ENCODE measurements around the gene SCUBE2. TPM values are rescaled to one million over a fixed set of nuclear protein-coding genes. Genes with fewer than 3 reads are reported as not detected.
"Not testable (repeated sequence)": the region's sequence is repeated elsewhere in the genome, so short reads cannot be mapped to it uniquely, and the experiment has no call there.

Gene SCUBE2
- total and polyA plus RNA-seq, 7 donors: 1.2 to 4.3 (median 1.7) TPM

DNA sequence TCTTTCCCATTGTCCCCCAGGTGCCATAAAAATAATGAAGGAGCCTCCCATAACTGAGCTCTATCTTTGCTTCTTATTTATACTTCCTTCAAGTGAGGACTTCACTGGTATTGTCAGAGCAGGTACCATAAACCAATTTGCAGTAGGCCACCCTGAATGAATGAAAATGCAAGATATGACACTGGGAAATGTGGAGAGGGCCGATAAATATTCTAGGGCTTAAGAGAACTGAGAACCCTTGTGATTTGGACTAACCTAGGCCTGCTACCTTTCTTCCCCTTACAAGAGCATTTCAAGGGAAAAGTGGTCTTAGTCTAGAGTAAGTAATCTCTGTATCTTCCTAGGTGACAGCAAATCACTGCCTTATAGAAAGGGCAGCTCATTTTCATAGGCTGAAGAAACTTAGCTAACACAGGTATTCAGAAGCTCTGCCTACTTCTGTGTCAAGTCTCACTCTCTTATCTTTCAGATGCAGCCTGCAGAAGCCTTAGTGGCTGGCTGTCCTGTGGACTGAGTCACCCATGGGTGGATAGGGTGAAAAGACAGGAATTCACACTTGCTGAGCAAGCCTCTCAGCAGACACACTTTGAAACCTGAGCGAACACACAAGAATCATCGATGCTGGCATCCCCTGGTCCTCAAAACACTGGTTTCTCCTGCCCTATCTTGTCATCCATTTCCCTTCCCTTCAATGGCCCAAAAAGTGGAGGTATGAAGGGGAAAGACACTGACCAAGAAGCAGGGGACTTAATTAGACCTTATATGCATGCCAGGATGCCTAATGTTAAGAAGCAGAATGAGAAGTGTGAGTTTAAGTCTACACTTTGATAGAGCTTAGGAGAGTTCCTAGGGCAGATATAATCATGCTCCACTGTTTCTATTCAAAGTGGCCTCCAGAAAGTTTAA, 102.8 kb downstream of the SCUBE2 start:
- H3K9me3 ChIP-seq: no peaks in the 10 kb centered on the region
- ATAC-seq: no peak
- H3K27me3 ChIP-seq (ENCODE audit: insufficient read depth in 3 of 3, low read length in 2 of 3): peaks cover 0 to 2% (median 0%) of the 10 kb centered on the region in 3 donors
- no peak overlapping the region for H3K4me3 ChIP-seq
- 56 to 88% (median 78%) methylated on average over 3 of the region's 3 CpGs for WGBS, 3 donors
- DNase-seq: no peak
- H3K27ac ChIP-seq: no peak overlapping the region
- no peaks in the 10 kb centered on the region for H3K4me1 ChIP-seq
- intact Hi-C loops (cut with DNase I): no loop called here
- TF ChIP-seq, protein P1, sequence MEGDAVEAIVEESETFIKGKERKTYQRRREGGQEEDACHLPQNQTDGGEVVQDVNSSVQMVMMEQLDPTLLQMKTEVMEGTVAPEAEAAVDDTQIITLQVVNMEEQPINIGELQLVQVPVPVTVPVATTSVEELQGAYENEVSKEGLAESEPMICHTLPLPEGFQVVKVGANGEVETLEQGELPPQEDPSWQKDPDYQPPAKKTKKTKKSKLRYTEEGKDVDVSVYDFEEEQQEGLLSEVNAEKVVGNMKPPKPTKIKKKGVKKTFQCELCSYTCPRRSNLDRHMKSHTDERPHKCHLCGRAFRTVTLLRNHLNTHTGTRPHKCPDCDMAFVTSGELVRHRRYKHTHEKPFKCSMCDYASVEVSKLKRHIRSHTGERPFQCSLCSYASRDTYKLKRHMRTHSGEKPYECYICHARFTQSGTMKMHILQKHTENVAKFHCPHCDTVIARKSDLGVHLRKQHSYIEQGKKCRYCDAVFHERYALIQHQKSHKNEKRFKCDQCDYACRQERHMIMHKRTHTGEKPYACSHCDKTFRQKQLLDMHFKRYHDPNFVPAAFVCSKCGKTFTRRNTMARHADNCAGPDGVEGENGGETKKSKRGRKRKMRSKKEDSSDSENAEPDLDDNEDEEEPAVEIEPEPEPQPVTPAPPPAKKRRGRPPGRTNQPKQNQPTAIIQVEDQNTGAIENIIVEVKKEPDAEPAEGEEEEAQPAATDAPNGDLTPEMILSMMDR (IDR thresholded peaks at IDR 0.05): no peak
- no peaks in the 10 kb centered on the region for H3K36me3 ChIP-seq (ENCODE audit: insufficient read depth in 1 of 2, low read depth in 1 of 2)

GRCh38 chr11:8987446-8987845, 104.0 kb downstream of the SCUBE2 start:
- Histone ChIP-seq H3K27ac (no peak overlapping the region), H3K4me1 (no peaks in the 10 kb centered on the region), H3K4me3 (no peak overlapping the region), H3K9me3 (no peaks in the 10 kb centered on the region), H3K27me3 (ENCODE audit: insufficient read depth in 3 of 3, low read length in 2 of 3) (peaks cover 0 to 2% (median 0%) of the 10 kb centered on the region in 3 donors), H3K36me3 (ENCODE audit: insufficient read depth in 1 of 2, low read depth in 1 of 2) (no peaks in the 10 kb centered on the region)
- ATAC-seq: no peak
- WGBS, 3 donors: 91 to 95% (median 93%) methylated on average over 2 of the region's 2 CpGs
- TF ChIP-seq, protein P1 (IDR thresholded peaks at IDR 0.05): no peak
- intact Hi-C loops (cut with DNase I): no loop called here
- no peak for DNase-seq

DNA sequence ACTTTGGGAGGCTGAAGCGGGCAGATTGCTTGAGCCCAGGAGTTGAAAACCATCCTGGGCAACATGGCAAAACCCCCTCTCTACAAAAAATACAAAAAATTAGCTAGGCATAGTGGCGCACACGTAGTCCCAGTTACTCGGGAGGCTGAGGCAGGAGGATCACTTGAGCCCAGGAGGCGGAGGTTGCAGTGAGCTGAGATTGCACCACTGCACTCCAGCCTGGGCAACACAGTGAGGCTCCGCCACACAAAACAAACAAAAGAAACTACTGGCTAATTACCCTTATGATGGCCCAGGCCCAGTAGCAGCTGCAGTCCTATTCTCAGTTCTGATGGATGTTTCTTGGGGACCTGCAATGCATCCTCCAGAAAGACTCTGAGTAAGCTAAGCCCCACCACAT, 104.6 kb downstream of the SCUBE2 start:
- intact Hi-C loops (cut with DNase I); H3K4me1 ChIP-seq; H3K27me3 ChIP-seq (ENCODE audit: insufficient read depth in 3 of 3, low read length in 2 of 3); H3K4me3 ChIP-seq; ATAC-seq; H3K27ac ChIP-seq; DNase-seq; H3K9me3 ChIP-seq; H3K36me3 ChIP-seq (ENCODE audit: insufficient read depth in 1 of 2, low read depth in 1 of 2): not testable (repeated sequence)
- 96 to 99% (median 98%) methylated on average over 6 of the region's 6 CpGs for WGBS, 3 donors

- Histone ChIP-seq H3K27ac (no peak overlapping the region), H3K9me3 (no peaks in the 10 kb centered on the region), H3K36me3 (ENCODE audit: insufficient read depth in 1 of 2, low read depth in 1 of 2) (no peaks in the 10 kb centered on the region), H3K4me3 (no peak overlapping the region), H3K4me1 (no peaks in the 10 kb centered on the region), H3K27me3 (ENCODE audit: insufficient read depth in 3 of 3, low read length in 2 of 3) (peaks cover 0 to 2% (median 0%) of the 10 kb centered on the region in 3 donors)
- 93 to 96% (median 95%) methylated on average over 5 of the region's 5 CpGs for WGBS, 3 donors
- DNase-seq: no peak
- ATAC-seq: no peak
- intact Hi-C loops (cut with DNase I): no loop called here
- TF ChIP-seq, protein P1 (IDR thresholded peaks at IDR 0.05): no peak
These were observed 105.9 kb downstream of the SCUBE2 start for GRCh38 chr11:8985462-8985861.

- H3K27ac ChIP-seq: no peak overlapping the region
- TF ChIP-seq, protein P1 (IDR thresholded peaks at IDR 0.05): no peak
- DNase-seq (no peak), ATAC-seq (no peak)
- no peaks in the 10 kb centered on the region for H3K9me3 ChIP-seq
- H3K27me3 ChIP-seq (ENCODE audit: insufficient read depth in 3 of 3, low read length in 2 of 3): peaks cover 0 to 2% (median 0%) of the 10 kb centered on the region in 3 donors
- 75 to 81% (median 78%) methylated on average over 2 of the region's 2 CpGs for WGBS, 3 donors
- intact Hi-C loops (cut with DNase I): no loop called here
- no peaks in the 10 kb centered on the region for H3K36me3 ChIP-seq (ENCODE audit: insufficient read depth in 1 of 2, low read depth in 1 of 2)
- H3K4me3 ChIP-seq: no peak overlapping the region
- no peaks in the 10 kb centered on the region for H3K4me1 ChIP-seq
These were observed 107.8 kb downstream of the SCUBE2 start for GRCh38 chr11:8983552-8983951.
